OCI-LY3 (cell line): ENCODE results near the gene LPXN.
"Not testable (repeated sequence)": the region's sequence is repeated elsewhere in the genome, so short reads cannot be mapped to it uniquely, and the experiment has no call there.

Source experiments
- H2AFZ ChIP-seq: fragments of 200-600, 300-600 bp; shearing (Covaris generic); 2 replicates; pipeline ENCODE4 v1.6.0; 2014; ENCODE audit warnings: antibody characterized with exemption, low read depth, low read length
- H3K27ac ChIP-seq: fragments of 200-600, 300-600 bp; sonication (generic); 2 replicates; pipeline ENCODE4 v1.5.1; 2014; ENCODE audit warnings: mild to moderate bottlenecking, low read length, moderate library complexity, mixed read lengths
- H3K27me3 ChIP-seq: fragments of 200-600, 300-600 bp; sonication (generic); 2 replicates; pipeline ENCODE4 v1.6.1; 2014; ENCODE audit warnings: low read depth, low read length, mixed read lengths
- H3K36me3 ChIP-seq: fragments of 200-600, 300-600 bp; sonication (generic); replicated peaks from 2 replicates; pipeline ENCODE3; 2014; ENCODE audit warnings: low read depth, low read length, mixed read lengths
- H3K4me1 ChIP-seq: fragments of 300-600, 200-600 bp; sonication (generic); 2 replicates; pipeline ENCODE4 v1.6.1; 2014; ENCODE audit warnings: low read length, mixed read lengths
- H3K4me2 ChIP-seq: fragments of 200-600, 300-600 bp; sonication (generic); 2 replicates; pipeline ENCODE4 v1.6.1; 2014; ENCODE audit warnings: low read length, mixed read lengths
- H3K4me3 ChIP-seq: fragments of 300-600, 200-600 bp; sonication (generic); 2 replicates; pipeline ENCODE4 v1.5.1; 2014; ENCODE audit warnings: antibody characterized with exemption, mild to moderate bottlenecking, low read length, moderate library complexity
- H3K79me2 ChIP-seq: fragments of 300-600, 200-600 bp; shearing (Covaris generic); 2 replicates; pipeline ENCODE4 v1.6.1; 2014; ENCODE audit warnings: mild to moderate bottlenecking, low read length, mixed read lengths
- H3K9ac ChIP-seq: fragments of 300-600, 200-600 bp; shearing (Covaris generic); 2 replicates; pipeline ENCODE4 v1.6.0; 2014; ENCODE audit warnings: mild to moderate bottlenecking, low read length, moderate library complexity
- H3K9me3 ChIP-seq: fragments of 200-600, 300-600 bp; shearing (Covaris generic); 2 replicates; pipeline ENCODE4 v1.6.1; 2014; ENCODE audit warnings: low read length, mixed read lengths; ENCODE audit not compliant: insufficient read depth
- H4K20me1 ChIP-seq: fragments of 200-600, 300-600 bp; sonication (generic); 2 replicates; pipeline ENCODE4 v1.6.1; 2016; ENCODE audit warnings: low read length, mixed read lengths; ENCODE audit not compliant: insufficient read depth
- CTCF ChIP-seq: fragments of 200-600, 300-600 bp; sonication (generic); IDR thresholded peaks from 2 replicates; pipeline ENCODE4 v1.5.1; 2014; ENCODE audit warnings: antibody characterized with exemption, low read length, low read depth
- EZH2phosphoT487 ChIP-seq: fragments of 200-600 bp; shearing (Covaris generic); IDR thresholded peaks from 2 replicates; pipeline ENCODE4 v1.6.1; 2018; ENCODE audit warnings: antibody characterized with exemption, mixed run types, low read depth

Gene LPXN

GRCh38 chr11:58577555-58578135 is 2.0 kb upstream of the LPXN start:
- Histone ChIP-seq H3K9ac (peak overlapping the region; percentile 95), H3K4me2 (peak overlapping the region; percentile 92), H3K79me2 (peaks cover 68% of the 10 kb centered on the region), H3K27ac (peak overlapping the region; percentile 94), H3K27me3 (no peaks in the 10 kb centered on the region), H4K20me1 (peaks cover 31% of the 10 kb centered on the region), H3K9me3 (no peaks in the 10 kb centered on the region), H3K36me3 (peaks cover 9% of the 10 kb centered on the region), H3K4me3 (peak overlapping the region; percentile 75), H2AFZ (peak overlapping the region; percentile 62), H3K4me1 (peaks cover 57% of the 10 kb centered on the region)
- TF ChIP-seq EZH2phosphoT487 (no peak), CTCF (no peak)

GRCh38 chr11:58576887-58577471 is 1.3 kb upstream of the LPXN start:
- peak; percentile 60 for TF ChIP-seq CTCF
- TF ChIP-seq EZH2phosphoT487, result no peak
- Histone ChIP-seq H3K27ac (peak overlapping the region; percentile 94), H3K27me3 (no peaks in the 10 kb centered on the region), H2AFZ (0 out of 2 replicates have a peak overlapping the region, but pooled peaks have one; percentile 62), H3K79me2 (peaks cover 63% of the 10 kb centered on the region), H3K9me3 (no peaks in the 10 kb centered on the region), H4K20me1 (peaks cover 24% of the 10 kb centered on the region), H3K4me1 (peaks cover 53% of the 10 kb centered on the region), H3K4me3 (peak overlapping the region; percentile 75), H3K9ac (peak overlapping the region; percentile 95), H3K4me2 (peak overlapping the region; percentile 92), H3K36me3 (peaks cover 9% of the 10 kb centered on the region)

- Histone ChIP-seq H3K36me3 (peaks cover 6% of the 10 kb centered on the region), H3K9ac (peak overlapping the region; percentile 95), H3K27ac (peak overlapping the region; percentile 94), H3K4me2 (peak overlapping the region; percentile 92), H3K9me3 (no peaks in the 10 kb centered on the region), H3K4me1 (peaks cover 40% of the 10 kb centered on the region), H3K27me3 (no peaks in the 10 kb centered on the region), H2AFZ (no peak overlapping the region), H3K4me3 (peak overlapping the region; percentile 75), H3K79me2 (peaks cover 45% of the 10 kb centered on the region), H4K20me1 (peaks cover 3% of the 10 kb centered on the region)
- TF ChIP-seq EZH2phosphoT487 (no peak), CTCF (no peak)
Observed at GRCh38 chr11:58574881-58575280, 775 bp downstream of the LPXN start.

GRCh38 chr11:58573451-58574104 is 2.1 kb downstream of the LPXN start:
- Histone ChIP-seq H3K27me3 (no peaks in the 10 kb centered on the region), H3K9me3 (no peaks in the 10 kb centered on the region), H3K36me3 (peaks cover 6% of the 10 kb centered on the region), H3K79me2 (peaks cover 37% of the 10 kb centered on the region), H3K9ac (peak overlapping the region; percentile 95), H3K27ac (peak overlapping the region; percentile 94), H3K4me1 (peaks cover 40% of the 10 kb centered on the region), H3K4me2 (peak overlapping the region; percentile 92), H4K20me1 (no peaks in the 10 kb centered on the region), H2AFZ (no peak overlapping the region), H3K4me3 (peak overlapping the region; percentile 75)
- TF ChIP-seq EZH2phosphoT487, result peak; percentile 90
- no peak for TF ChIP-seq CTCF

GRCh38 chr11:58572906-58573305 is 2.8 kb downstream of the LPXN start:
- peak overlapping the region; percentile 94 for H3K27ac ChIP-seq
- H3K36me3 ChIP-seq, H2AFZ ChIP-seq, H3K9me3 ChIP-seq, H4K20me1 ChIP-seq, H3K27me3 ChIP-seq: not testable (repeated sequence)
- peak overlapping the region; percentile 39 for H3K9ac ChIP-seq
- H3K4me1 ChIP-seq, result peaks cover 40% of the 10 kb centered on the region
- peak overlapping the region; percentile 92 for H3K4me2 ChIP-seq
- H3K79me2 ChIP-seq, result peaks cover 37% of the 10 kb centered on the region
- peak overlapping the region; percentile 75 for H3K4me3 ChIP-seq
